Panc1 (cell line): ENCODE data around the gene PADI1. TPM values are rescaled to one million over a fixed set of nuclear protein-coding genes. Genes with fewer than 3 reads are reported as not detected.

Experiments used
- ATAC-seq: fragments of 200-7000 bp; cut with Tn5 transposase; 2 replicates; pipeline ENCODE4 v1.9.1; 2020; ENCODE audit warnings: mild to moderate bottlenecking, moderate library complexity
- BruUV-seq: library from RNA; stranded (reverse); fragments of 400-500 nt; replicated peaks from 2 replicates; lab custom pipeline; 2021; lab: Mats Ljungman, UMichigan
- CTCF ChIA-PET: fragments of 300-600 bp; sonication (Branson Sonifier 250); formaldehyde crosslinking; loops from one replicate; lab custom pipeline; 2022; ENCODE audit warnings: antibody characterized with exemption; lab: Charles Lee
- POLR2A ChIA-PET: fragments of 300-600 bp; sonication (Branson Sonifier 250); formaldehyde crosslinking; loops from one replicate; lab custom pipeline; 2022; ENCODE audit warnings: antibody characterized with exemption; lab: Charles Lee
- DNase-seq: peaks from one replicate; pipeline ENCODE4 v3.0.0-alpha.2; 2010; ENCODE audit warnings: low read depth, low spot score
- H3K27ac ChIP-seq: 2 replicates; pipeline ENCODE4 v1.5.1; 2011; ENCODE audit warnings: mild to moderate bottlenecking, low read length, inconsistent platforms
- H3K27me3 ChIP-seq: fragments of 200-500 bp; sonication (Bioruptor generic); 2 replicates; pipeline ENCODE4 v1.6.0; 2014; ENCODE audit warnings: low read length, inconsistent platforms; ENCODE audit not compliant: control insufficient read depth, insufficient read depth
- H3K36me3 ChIP-seq: fragments of 200-500 bp; sonication (Bioruptor generic); 2 replicates; pipeline ENCODE4 v1.5.1; 2014; ENCODE audit warnings: inconsistent platforms, mild to moderate bottlenecking, low read length, moderate library complexity; ENCODE audit not compliant: control insufficient read depth, insufficient read depth
- H3K4me1 ChIP-seq: 2 replicates; pipeline ENCODE4 v1.5.1; 2011; ENCODE audit warnings: inconsistent platforms, mild to moderate bottlenecking, low read length, moderate library complexity; ENCODE audit not compliant: control insufficient read depth, insufficient read depth
- H3K4me3 ChIP-seq, 2 experiments: 2 replicates each; pipeline ENCODE4 v1.5.1; 2011 to 2012; ENCODE audit warnings: low read depth in 2 of 2, low read length in 2 of 2, mild to moderate bottlenecking in 2 of 2, inconsistent platforms in 1 of 2, moderate library complexity in 1 of 2
- H3K9me3 ChIP-seq: fragments of 200-500 bp; sonication (Bioruptor generic); 2 replicates; pipeline ENCODE4 v1.5.1; 2014; ENCODE audit warnings: low read depth, mild to moderate bottlenecking, inconsistent platforms, low read length, moderate library complexity; ENCODE audit not compliant: control insufficient read depth, insufficient read depth
- POLR2AphosphoS5 ChIP-seq: IDR thresholded peaks from 2 replicates; pipeline ENCODE4 v1.6.1; 2012; ENCODE audit warnings: mild to moderate bottlenecking, low read depth, low read length, moderate library complexity
- SIN3A ChIP-seq: IDR thresholded peaks from 2 replicates; pipeline ENCODE4 v1.6.1; 2012; ENCODE audit warnings: low read depth, mild to moderate bottlenecking, low read length, moderate library complexity, borderline replicate concordance; ENCODE audit not compliant: insufficient read depth
- TCF7L2 ChIP-seq: IDR thresholded peaks from 2 replicates; pipeline ENCODE4 v1.6.1; 2011; ENCODE audit warnings: mild to moderate bottlenecking, low read depth, low read length, inconsistent platforms
- in situ Hi-C: cut with HindIII; loops from 2 replicates; pipeline ENCODE4 v1.10.0; 2016; ENCODE audit warnings: low sequenced_read_pairs, low pct_unique_long_range_greater_than_20kb
- intact Hi-C: fragments of 100-400 bp; cut with micrococcal nuclease; formaldehyde crosslinking; loops from one replicate; pipeline ENCODE4 v1.10.0; 2022; ENCODE audit not compliant: unreplicated experiment
- total RNA-seq: library from RNA; stranded (reverse); gene quantifications from one replicate; pipeline ENCODE4 v1.2.1, GENCODE V29; 2021; ENCODE audit not compliant: unreplicated experiment
- TF ChIP-seq, protein P1 (sequence below), 2 experiments: IDR thresholded peaks; 2 replicates each; pipeline ENCODE4 v1.6.1; 2011 to 2012; ENCODE audit warnings: low read depth in 2 of 2, control low read depth in 1 of 2, low read length in 1 of 2, mild to moderate bottlenecking in 1 of 2, moderate library complexity in 1 of 2; ENCODE audit not compliant: insufficient read depth in 1 of 2
- TF ChIP-seq, protein P2 (sequence below): fragments of 450-650 bp; IDR thresholded peaks from 2 replicates; pipeline ENCODE4 v1.5.1; 2017; ENCODE audit warnings: mild to moderate bottlenecking

PADI1 gene
- total RNA-seq, 1 experiment from 2014 or later: 2.3 TPM

DNA sequence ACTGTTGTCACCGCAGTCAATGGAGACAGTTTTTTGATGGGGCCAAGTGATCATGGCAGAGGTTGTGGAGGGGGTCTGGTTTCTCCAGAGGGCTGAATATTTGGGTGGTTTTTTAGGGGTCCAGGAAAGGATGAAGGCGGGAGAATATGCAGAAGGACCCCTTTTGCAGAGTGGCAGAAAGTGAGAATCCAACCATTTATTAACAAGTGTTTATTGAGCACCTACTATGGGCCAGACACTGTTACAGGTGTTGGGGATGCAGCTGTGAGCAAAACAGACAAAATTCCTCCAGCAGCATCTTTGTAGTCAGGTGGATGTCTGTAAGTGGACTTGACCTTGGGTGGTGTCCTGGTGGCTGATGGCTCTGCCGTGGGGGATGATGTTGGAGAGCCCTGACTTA lies 15.4 kb downstream of the PADI1 start:
- Histone ChIP-seq H3K4me1 (peaks cover 4% of the 10 kb centered on the region), H3K27ac (peak overlapping the region; percentile 45; the same call in 1 of the 2 replicates), H3K36me3 (no peaks in the 10 kb centered on the region), H3K9me3 (no peaks in the 10 kb centered on the region), H3K4me3 (no peak overlapping the region), H3K27me3 (no peaks in the 10 kb centered on the region)
- no peak for DNase-seq
- in situ Hi-C loops (no loop called here), intact Hi-C loops (no loop called here)
- CTCF ChIA-PET: no interaction called here
- POLR2A ChIA-PET: no interaction called here
- no TSS peak for BruUV-seq
- TF ChIP-seq SIN3A (no peak), TCF7L2 (no peak), POLR2AphosphoS5 (no peak)
- TF ChIP-seq, protein P1, sequence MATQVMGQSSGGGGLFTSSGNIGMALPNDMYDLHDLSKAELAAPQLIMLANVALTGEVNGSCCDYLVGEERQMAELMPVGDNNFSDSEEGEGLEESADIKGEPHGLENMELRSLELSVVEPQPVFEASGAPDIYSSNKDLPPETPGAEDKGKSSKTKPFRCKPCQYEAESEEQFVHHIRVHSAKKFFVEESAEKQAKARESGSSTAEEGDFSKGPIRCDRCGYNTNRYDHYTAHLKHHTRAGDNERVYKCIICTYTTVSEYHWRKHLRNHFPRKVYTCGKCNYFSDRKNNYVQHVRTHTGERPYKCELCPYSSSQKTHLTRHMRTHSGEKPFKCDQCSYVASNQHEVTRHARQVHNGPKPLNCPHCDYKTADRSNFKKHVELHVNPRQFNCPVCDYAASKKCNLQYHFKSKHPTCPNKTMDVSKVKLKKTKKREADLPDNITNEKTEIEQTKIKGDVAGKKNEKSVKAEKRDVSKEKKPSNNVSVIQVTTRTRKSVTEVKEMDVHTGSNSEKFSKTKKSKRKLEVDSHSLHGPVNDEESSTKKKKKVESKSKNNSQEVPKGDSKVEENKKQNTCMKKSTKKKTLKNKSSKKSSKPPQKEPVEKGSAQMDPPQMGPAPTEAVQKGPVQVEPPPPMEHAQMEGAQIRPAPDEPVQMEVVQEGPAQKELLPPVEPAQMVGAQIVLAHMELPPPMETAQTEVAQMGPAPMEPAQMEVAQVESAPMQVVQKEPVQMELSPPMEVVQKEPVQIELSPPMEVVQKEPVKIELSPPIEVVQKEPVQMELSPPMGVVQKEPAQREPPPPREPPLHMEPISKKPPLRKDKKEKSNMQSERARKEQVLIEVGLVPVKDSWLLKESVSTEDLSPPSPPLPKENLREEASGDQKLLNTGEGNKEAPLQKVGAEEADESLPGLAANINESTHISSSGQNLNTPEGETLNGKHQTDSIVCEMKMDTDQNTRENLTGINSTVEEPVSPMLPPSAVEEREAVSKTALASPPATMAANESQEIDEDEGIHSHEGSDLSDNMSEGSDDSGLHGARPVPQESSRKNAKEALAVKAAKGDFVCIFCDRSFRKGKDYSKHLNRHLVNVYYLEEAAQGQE (IDR thresholded peaks at IDR 0.05; ENCODE audit: insufficient read depth in 1 of 2, low read depth in 2 of 2, low read length in 1 of 2): no peak
- TF ChIP-seq, protein P2, sequence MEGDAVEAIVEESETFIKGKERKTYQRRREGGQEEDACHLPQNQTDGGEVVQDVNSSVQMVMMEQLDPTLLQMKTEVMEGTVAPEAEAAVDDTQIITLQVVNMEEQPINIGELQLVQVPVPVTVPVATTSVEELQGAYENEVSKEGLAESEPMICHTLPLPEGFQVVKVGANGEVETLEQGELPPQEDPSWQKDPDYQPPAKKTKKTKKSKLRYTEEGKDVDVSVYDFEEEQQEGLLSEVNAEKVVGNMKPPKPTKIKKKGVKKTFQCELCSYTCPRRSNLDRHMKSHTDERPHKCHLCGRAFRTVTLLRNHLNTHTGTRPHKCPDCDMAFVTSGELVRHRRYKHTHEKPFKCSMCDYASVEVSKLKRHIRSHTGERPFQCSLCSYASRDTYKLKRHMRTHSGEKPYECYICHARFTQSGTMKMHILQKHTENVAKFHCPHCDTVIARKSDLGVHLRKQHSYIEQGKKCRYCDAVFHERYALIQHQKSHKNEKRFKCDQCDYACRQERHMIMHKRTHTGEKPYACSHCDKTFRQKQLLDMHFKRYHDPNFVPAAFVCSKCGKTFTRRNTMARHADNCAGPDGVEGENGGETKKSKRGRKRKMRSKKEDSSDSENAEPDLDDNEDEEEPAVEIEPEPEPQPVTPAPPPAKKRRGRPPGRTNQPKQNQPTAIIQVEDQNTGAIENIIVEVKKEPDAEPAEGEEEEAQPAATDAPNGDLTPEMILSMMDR: no peak
- ATAC-seq: no peak

DNA sequence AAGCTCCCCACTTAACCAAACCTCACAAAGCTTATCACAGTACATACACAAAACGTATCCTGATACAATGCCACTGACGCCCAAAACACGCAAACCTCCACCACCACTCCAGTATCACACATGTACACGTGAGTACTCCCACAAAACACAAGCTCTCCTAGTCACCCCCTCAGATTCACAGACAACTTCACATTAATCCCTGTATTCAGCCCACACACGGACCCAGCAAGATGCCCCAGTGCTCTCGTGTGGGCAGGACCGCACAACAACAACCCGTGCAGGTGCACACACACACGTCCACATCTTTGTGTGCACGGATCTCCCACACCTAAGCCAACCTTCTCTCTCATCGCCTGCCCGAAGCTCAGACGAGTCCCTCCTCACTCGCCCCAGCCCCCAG lies 17.6 kb downstream of the PADI1 start:
- ChIA-PET CTCF (no interaction called here), POLR2A (no interaction called here)
- Histone ChIP-seq H3K4me3 (no peak overlapping the region), H3K9me3 (no peaks in the 10 kb centered on the region), H3K27me3 (no peaks in the 10 kb centered on the region), H3K36me3 (no peaks in the 10 kb centered on the region), H3K4me1 (peaks cover 15% of the 10 kb centered on the region), H3K27ac (0 out of 2 replicates have a peak overlapping the region, but pooled peaks have one; percentile 82)
- no TSS peak for BruUV-seq
- in situ Hi-C loops: no loop called here
- no peak for TF ChIP-seq SIN3A
- TF ChIP-seq, protein P2: no peak
- no peak for TF ChIP-seq POLR2AphosphoS5
- no peak for TF ChIP-seq TCF7L2
- TF ChIP-seq, protein P1 (IDR thresholded peaks at IDR 0.05; ENCODE audit: insufficient read depth in 1 of 2, low read depth in 2 of 2, low read length in 1 of 2): no peak
- intact Hi-C loops: no loop called here
- ATAC-seq: no peak
- DNase-seq: no peak
